Keratinocyte (primary cell): ENCODE measurements around the gene GPC1. TPM values are rescaled to one million over a fixed set of nuclear protein-coding genes. Genes with fewer than 3 reads are reported as not detected.

ENCODE experiments used
- DNase-seq: peaks from one replicate; pipeline ENCODE4 v3.0.0-alpha.2; 2011; ENCODE audit warnings: low read depth, missing footprints, low spot score
- FAIRE-seq: peaks from 2 replicates; lab custom pipeline; 2011; peaks lifted over from hg19 to GRCh38; lab: Jason Lieb, UNC
- H2AFZ ChIP-seq: 2 replicates; pipeline ENCODE4 v1.6.0; 2012; ENCODE audit warnings: low read length, control low read depth, inconsistent platforms; ENCODE audit not compliant: control insufficient read depth
- H3K27ac ChIP-seq: 2 replicates; pipeline ENCODE4 v1.5.1; 2011; ENCODE audit warnings: low read length; ENCODE audit not compliant: control insufficient read depth, insufficient read depth
- H3K27me3 ChIP-seq: 3 replicates; pipeline ENCODE4 v1.6.0; 2011; ENCODE audit warnings: low read length; ENCODE audit not compliant: control insufficient read depth, insufficient read depth; ENCODE audit errors: extremely low read depth
- H3K36me3 ChIP-seq, 2 experiments: 2 replicates in 1 of 2; 3 replicates in 1 of 2; pipeline ENCODE4 v1.5.1; 2011; ENCODE audit warnings: low read length in 2 of 2, mild to moderate bottlenecking in 1 of 2; ENCODE audit not compliant: control insufficient read depth in 2 of 2, insufficient read depth in 2 of 2; ENCODE audit errors: extremely low read depth in 1 of 2
- H3K4me1 ChIP-seq: 3 replicates; pipeline ENCODE4 v1.5.1; 2011; ENCODE audit warnings: low read length; ENCODE audit not compliant: control insufficient read depth, insufficient read depth; ENCODE audit errors: extremely low read depth
- H3K4me2 ChIP-seq: 3 replicates; pipeline ENCODE4 v1.6.0; 2011; ENCODE audit warnings: low read depth, low read length; ENCODE audit not compliant: control insufficient read depth, insufficient read depth; ENCODE audit errors: extremely low read depth
- H3K4me3 ChIP-seq, 3 experiments: fragments of 200-600 bp in 1 of 3; sonication (generic) in 1 of 3; 2 replicates in 2 of 3; 3 replicates in 1 of 3; pipeline ENCODE4 v1.5.1; 2011 to 2016; ENCODE audit warnings: low read length in 3 of 3, mild to moderate bottlenecking in 3 of 3, control low read depth in 2 of 3, inconsistent platforms in 1 of 3, low read depth in 1 of 3, mixed read lengths in 1 of 3, mixed run types in 1 of 3, moderate library complexity in 1 of 3; ENCODE audit not compliant: control insufficient read depth in 2 of 3, insufficient read depth in 2 of 3; ENCODE audit errors: extremely low read depth in 1 of 3
- H3K79me2 ChIP-seq: 2 replicates; pipeline ENCODE4 v1.6.0; 2012; ENCODE audit warnings: low read length; ENCODE audit not compliant: control insufficient read depth, insufficient read depth
- H3K9ac ChIP-seq: 3 replicates; pipeline ENCODE4 v1.6.0; 2011; ENCODE audit warnings: low read length; ENCODE audit not compliant: control insufficient read depth, insufficient read depth; ENCODE audit errors: extremely low read depth
- H3K9me1 ChIP-seq: 3 replicates; pipeline ENCODE4 v1.6.0; 2011; ENCODE audit warnings: low read length; ENCODE audit not compliant: control insufficient read depth, insufficient read depth; ENCODE audit errors: extremely low read depth
- H3K9me3 ChIP-seq: 2 replicates; pipeline ENCODE4 v1.5.1; 2012; ENCODE audit warnings: low read depth, low read length; ENCODE audit not compliant: control insufficient read depth
- H4K20me1 ChIP-seq: 3 replicates; pipeline ENCODE4 v1.6.0; 2011; ENCODE audit warnings: low read length; ENCODE audit not compliant: control insufficient read depth, insufficient read depth; ENCODE audit errors: extremely low read depth
- EZH2 ChIP-seq: IDR thresholded peaks from one replicate; pipeline ENCODE4 v1.6.1; 2012; ENCODE audit warnings: inconsistent platforms, mild to moderate bottlenecking, low read length, moderate library complexity
- dilution Hi-C: fragments of 300-500 bp; cut with MboI; formaldehyde crosslinking; loops from one replicate; pipeline ENCODE4 v1.7.0; 2020; ENCODE audit warnings: low sequenced_read_pairs; ENCODE audit not compliant: extremely low pct_ligation_motif_present
- polyA plus RNA-seq, 5 experiments: library from polyadenylated mRNA; depleted of rRNA in 3 of 5; stranded (reverse) in 3 of 5; stranded (forward) in 1 of 5; unstranded in 1 of 5; fragments of >200 nt; gene quantifications; 1 replicate in 1 of 5; 2 replicates in 3 of 5; 3 replicates in 1 of 5; pipeline versions ENCODE4 v1.2.1 to v1.2.3, GENCODE V29; 2011 to 2012; ENCODE audit warnings: missing spikeins in 2 of 5, low read depth in 1 of 5, low replicate concordance in 1 of 5
- TF ChIP-seq, protein P1 (sequence below), 3 experiments: IDR thresholded peaks in 1 of 3; conservative IDR thresholded peaks in 1 of 3; optimal IDR thresholded peaks in 1 of 3; 2 replicates in 2 of 3; 3 replicates in 1 of 3; pipeline versions ENCODE3 to v1.5.1; 2011; ENCODE audit warnings: low read length in 3 of 3, mild to moderate bottlenecking in 3 of 3, moderate library complexity in 2 of 3, control low read depth in 1 of 3, inconsistent platforms in 1 of 3; ENCODE audit not compliant: insufficient read depth in 2 of 3; ENCODE audit errors: extremely low read depth in 1 of 3

Gene GPC1
- polyA plus RNA-seq, 1 donor (not counting 4 experiments of a cell fraction or from before 2014, with no cell fraction given): 46.6 TPM

DNA sequence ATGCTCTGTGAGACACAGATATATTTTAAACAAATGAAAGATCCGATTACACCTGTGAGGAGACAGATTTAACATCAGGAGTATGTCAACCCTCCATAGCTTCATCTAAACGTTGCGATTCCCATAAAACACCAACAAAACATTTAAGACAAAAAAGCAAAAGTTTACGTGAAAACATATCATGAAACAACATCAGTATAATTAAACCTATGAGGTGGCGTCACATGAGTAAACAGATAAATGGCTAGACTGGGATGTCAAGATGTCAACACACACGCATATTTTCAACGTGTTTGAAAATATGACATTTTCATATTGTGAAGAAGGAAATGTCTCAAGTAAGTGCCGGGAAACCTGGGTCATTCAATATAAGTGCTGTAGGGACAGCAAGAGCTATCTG lies 25.5 kb upstream of the GPC1 start:
- Histone ChIP-seq H3K4me2 (no peak overlapping the region), H3K4me3 (no peak overlapping the region), H2AFZ (no peak overlapping the region), H3K27ac (no peak overlapping the region), H3K4me1 (no peaks in the 10 kb centered on the region), H3K27me3 (peaks cover 4% of the 10 kb centered on the region), H3K9me1 (no peaks in the 10 kb centered on the region), H3K9me3 (no peaks in the 10 kb centered on the region), H3K79me2 (no peaks in the 10 kb centered on the region), H4K20me1 (no peaks in the 10 kb centered on the region), H3K36me3 (no peaks in the 10 kb centered on the region), H3K9ac (no peak overlapping the region)
- DNase-seq: no peak
- TF ChIP-seq, protein P1, sequence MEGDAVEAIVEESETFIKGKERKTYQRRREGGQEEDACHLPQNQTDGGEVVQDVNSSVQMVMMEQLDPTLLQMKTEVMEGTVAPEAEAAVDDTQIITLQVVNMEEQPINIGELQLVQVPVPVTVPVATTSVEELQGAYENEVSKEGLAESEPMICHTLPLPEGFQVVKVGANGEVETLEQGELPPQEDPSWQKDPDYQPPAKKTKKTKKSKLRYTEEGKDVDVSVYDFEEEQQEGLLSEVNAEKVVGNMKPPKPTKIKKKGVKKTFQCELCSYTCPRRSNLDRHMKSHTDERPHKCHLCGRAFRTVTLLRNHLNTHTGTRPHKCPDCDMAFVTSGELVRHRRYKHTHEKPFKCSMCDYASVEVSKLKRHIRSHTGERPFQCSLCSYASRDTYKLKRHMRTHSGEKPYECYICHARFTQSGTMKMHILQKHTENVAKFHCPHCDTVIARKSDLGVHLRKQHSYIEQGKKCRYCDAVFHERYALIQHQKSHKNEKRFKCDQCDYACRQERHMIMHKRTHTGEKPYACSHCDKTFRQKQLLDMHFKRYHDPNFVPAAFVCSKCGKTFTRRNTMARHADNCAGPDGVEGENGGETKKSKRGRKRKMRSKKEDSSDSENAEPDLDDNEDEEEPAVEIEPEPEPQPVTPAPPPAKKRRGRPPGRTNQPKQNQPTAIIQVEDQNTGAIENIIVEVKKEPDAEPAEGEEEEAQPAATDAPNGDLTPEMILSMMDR (optimal IDR thresholded peaks at IDR 0.05 in 1 of 3, IDR thresholded peaks at IDR 0.05 in 1 of 3, conservative IDR thresholded peaks at IDR 0.05 in 1 of 3; ENCODE audit: extremely low read depth in 1 of 3, insufficient read depth in 2 of 3, low read length in 3 of 3): no peak
- TF ChIP-seq EZH2: no peak
- dilution Hi-C loops: no loop called here
- FAIRE-seq: no peak

DNA sequence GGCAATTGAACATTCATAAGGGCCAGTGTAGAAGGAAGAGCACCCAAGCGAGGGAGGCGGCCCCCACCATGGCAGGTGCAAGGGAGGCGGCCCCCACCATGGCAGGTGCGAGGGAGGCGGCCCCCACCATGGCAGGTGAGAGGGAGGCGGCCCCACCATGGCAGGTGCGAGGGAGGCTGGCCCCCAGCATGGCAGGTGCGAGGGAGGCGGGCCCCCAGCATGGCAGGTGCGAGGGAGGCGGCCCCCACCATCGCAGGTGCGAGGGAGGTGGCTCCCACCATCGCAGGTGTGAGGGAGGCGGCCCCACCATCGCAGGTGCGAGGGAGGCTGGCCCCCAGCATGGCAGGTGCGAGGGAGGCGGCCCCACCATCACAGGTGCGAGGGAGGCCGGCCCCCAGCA lies 24.7 kb upstream of the GPC1 start:
- no peak for TF ChIP-seq EZH2
- TF ChIP-seq, protein P1 (optimal IDR thresholded peaks at IDR 0.05 in 1 of 3, IDR thresholded peaks at IDR 0.05 in 1 of 3, conservative IDR thresholded peaks at IDR 0.05 in 1 of 3; ENCODE audit: extremely low read depth in 1 of 3, insufficient read depth in 2 of 3, low read length in 3 of 3): no peak
- no peak for FAIRE-seq
- no peaks in the 10 kb centered on the region for H3K9me1 ChIP-seq
- no peak overlapping the region for H3K4me2 ChIP-seq
- dilution Hi-C loops: no loop called here
- no peaks in the 10 kb centered on the region for H4K20me1 ChIP-seq
- peaks cover 4% of the 10 kb centered on the region for H3K27me3 ChIP-seq
- H3K36me3 ChIP-seq: no peaks in the 10 kb centered on the region
- no peaks in the 10 kb centered on the region for H3K4me1 ChIP-seq
- DNase-seq: no peak
- H3K9ac ChIP-seq: no peak overlapping the region
- H3K4me3 ChIP-seq: no peak overlapping the region
- no peak overlapping the region for H2AFZ ChIP-seq
- no peaks in the 10 kb centered on the region for H3K9me3 ChIP-seq
- no peak overlapping the region for H3K27ac ChIP-seq
- no peaks in the 10 kb centered on the region for H3K79me2 ChIP-seq
